HL-60 (cell line): ENCODE results near the gene DPF3.
"Not testable (repeated sequence)": the region's sequence is repeated elsewhere in the genome, so short reads cannot be mapped to it uniquely, and the experiment has no call there.

Experiments used
- DNase-seq, 2 experiments: peaks; one replicate each; pipeline ENCODE4 v3.0.0-alpha.2; 2010 to 2020; ENCODE audit warnings: low read depth in 1 of 2, low spot score in 1 of 2
- H3K27ac ChIP-seq: fragments of 250-450 bp; sonication (Bioruptor Pico); replicated peaks from 2 replicates; pipeline ENCODE4 v1.5.1; 2020; ENCODE audit warnings: mild to moderate bottlenecking, moderate library complexity
- H3K27me3 ChIP-seq: fragments of 250-450 bp; sonication (Bioruptor Pico); 2 replicates; pipeline ENCODE4 v1.5.1; 2021; ENCODE audit warnings: mild to moderate bottlenecking, moderate library complexity; ENCODE audit not compliant: insufficient read depth, poor library complexity, severe bottlenecking
- H3K4me3 ChIP-seq: replicated peaks from 2 replicates; pipeline ENCODE4 v1.5.1; 2011; ENCODE audit warnings: mild to moderate bottlenecking, control low read depth, low read length; ENCODE audit not compliant: insufficient read depth
- CTCF ChIP-seq: IDR thresholded peaks from one replicate; pipeline ENCODE4 v1.5.1; 2011; ENCODE audit warnings: low read length, control low read depth, inconsistent platforms; ENCODE audit not compliant: insufficient read depth
- GABPA ChIP-seq: IDR thresholded peaks from 2 replicates; pipeline ENCODE4 v1.6.1; 2012; ENCODE audit warnings: low read depth
- POLR2AphosphoS5 ChIP-seq: IDR thresholded peaks from 2 replicates; pipeline ENCODE4 v1.6.1; 2012; ENCODE audit warnings: low read depth
- SPI1 ChIP-seq: IDR thresholded peaks from 2 replicates; pipeline ENCODE4 v1.6.1; 2012; ENCODE audit warnings: low read depth, mild to moderate bottlenecking, borderline replicate concordance
- TF ChIP-seq, protein P1 (sequence below): IDR thresholded peaks from 2 replicates; pipeline ENCODE4 v1.6.1; 2012; ENCODE audit warnings: low read depth; ENCODE audit not compliant: insufficient replicate concordance

The DPF3 gene

GRCh38 chr14:72751276-72752033 is 142.4 kb downstream of the DPF3 start:
- TF ChIP-seq CTCF, result no peak
- TF ChIP-seq, protein P1, sequence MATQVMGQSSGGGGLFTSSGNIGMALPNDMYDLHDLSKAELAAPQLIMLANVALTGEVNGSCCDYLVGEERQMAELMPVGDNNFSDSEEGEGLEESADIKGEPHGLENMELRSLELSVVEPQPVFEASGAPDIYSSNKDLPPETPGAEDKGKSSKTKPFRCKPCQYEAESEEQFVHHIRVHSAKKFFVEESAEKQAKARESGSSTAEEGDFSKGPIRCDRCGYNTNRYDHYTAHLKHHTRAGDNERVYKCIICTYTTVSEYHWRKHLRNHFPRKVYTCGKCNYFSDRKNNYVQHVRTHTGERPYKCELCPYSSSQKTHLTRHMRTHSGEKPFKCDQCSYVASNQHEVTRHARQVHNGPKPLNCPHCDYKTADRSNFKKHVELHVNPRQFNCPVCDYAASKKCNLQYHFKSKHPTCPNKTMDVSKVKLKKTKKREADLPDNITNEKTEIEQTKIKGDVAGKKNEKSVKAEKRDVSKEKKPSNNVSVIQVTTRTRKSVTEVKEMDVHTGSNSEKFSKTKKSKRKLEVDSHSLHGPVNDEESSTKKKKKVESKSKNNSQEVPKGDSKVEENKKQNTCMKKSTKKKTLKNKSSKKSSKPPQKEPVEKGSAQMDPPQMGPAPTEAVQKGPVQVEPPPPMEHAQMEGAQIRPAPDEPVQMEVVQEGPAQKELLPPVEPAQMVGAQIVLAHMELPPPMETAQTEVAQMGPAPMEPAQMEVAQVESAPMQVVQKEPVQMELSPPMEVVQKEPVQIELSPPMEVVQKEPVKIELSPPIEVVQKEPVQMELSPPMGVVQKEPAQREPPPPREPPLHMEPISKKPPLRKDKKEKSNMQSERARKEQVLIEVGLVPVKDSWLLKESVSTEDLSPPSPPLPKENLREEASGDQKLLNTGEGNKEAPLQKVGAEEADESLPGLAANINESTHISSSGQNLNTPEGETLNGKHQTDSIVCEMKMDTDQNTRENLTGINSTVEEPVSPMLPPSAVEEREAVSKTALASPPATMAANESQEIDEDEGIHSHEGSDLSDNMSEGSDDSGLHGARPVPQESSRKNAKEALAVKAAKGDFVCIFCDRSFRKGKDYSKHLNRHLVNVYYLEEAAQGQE, result no peak
- no peak for TF ChIP-seq POLR2AphosphoS5
- no peak for TF ChIP-seq GABPA
- TF ChIP-seq SPI1, result no peak
- H3K27me3 ChIP-seq, result no peaks in the 10 kb centered on the region
- DNase-seq, result no peak

DNA sequence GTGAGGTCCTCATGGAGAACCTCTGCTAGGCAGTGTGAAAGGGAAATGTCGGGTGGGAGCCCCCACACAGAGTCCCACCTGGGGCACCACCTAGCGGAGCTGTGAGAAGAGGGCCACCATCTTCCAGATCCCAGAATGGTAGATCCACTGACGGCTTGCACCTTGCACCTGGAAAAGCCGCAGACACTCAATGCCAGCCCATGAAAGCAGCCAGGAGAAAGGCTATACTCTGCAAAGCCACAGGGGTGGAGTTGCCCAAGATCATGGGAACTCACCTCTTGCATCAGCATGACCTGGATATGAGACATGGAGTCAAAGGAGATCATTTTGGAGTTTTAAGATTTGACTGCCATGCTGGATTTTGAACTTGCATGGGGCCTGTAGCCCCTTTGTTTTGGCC is 145.0 kb downstream of the DPF3 start:
- H3K4me3 ChIP-seq, H3K27ac ChIP-seq, H3K27me3 ChIP-seq, DNase-seq: not testable (repeated sequence)

More at GRCh38 chr14:72751276-72752033, 142.4 kb downstream of the DPF3 start:
- Histone ChIP-seq H3K4me3 (no peak overlapping the region), H3K27ac (no peak overlapping the region)

- Histone ChIP-seq H3K27me3 (no peaks in the 10 kb centered on the region), H3K27ac (no peak overlapping the region), H3K4me3 (no peak overlapping the region)
- TF ChIP-seq POLR2AphosphoS5, result no peak
- no peak for TF ChIP-seq SPI1
- no peak for TF ChIP-seq CTCF
- TF ChIP-seq GABPA, result no peak
- TF ChIP-seq, protein P1, result no peak
- DNase-seq, result no peak
These were observed 146.2 kb downstream of the DPF3 start for GRCh38 chr14:72747652-72748051.

- no peak for DNase-seq
- H3K27ac ChIP-seq, result no peak overlapping the region
- H3K27me3 ChIP-seq, result no peaks in the 10 kb centered on the region
- no peak for TF ChIP-seq GABPA
- TF ChIP-seq, protein P1, result no peak
- no peak for TF ChIP-seq POLR2AphosphoS5
- TF ChIP-seq SPI1, result no peak
- TF ChIP-seq CTCF, result no peak
- H3K4me3 ChIP-seq, result no peak overlapping the region
These were observed 147.6 kb downstream of the DPF3 start for GRCh38 chr14:72745991-72746980.
